IMR-90 (cell line): ENCODE results near the gene GLIS1. TPM values are rescaled to one million over a fixed set of nuclear protein-coding genes. Genes with fewer than 3 reads are reported as not detected.

Experiments used
- ATAC-seq: fragments of 200-7000 bp; cut with Tn5 transposase; 2 replicates; pipeline ENCODE4 v1.9.1; 2020; ENCODE audit warnings: low read depth, mild to moderate bottlenecking, moderate library complexity
- BruUV-seq: library from RNA; stranded (reverse); fragments of 400-500 nt; replicated peaks from 2 replicates; lab custom pipeline; 2021; lab: Mats Ljungman, UMichigan
- CTCF ChIA-PET: fragments of 300-600 bp; formaldehyde crosslinking; extraction: SDS; loops from one replicate; lab custom pipeline; 2021; ENCODE audit warnings: antibody characterized with exemption; lab: Yijun Ruan, JAX
- POLR2A ChIA-PET: fragments of 300-600 bp; sonication (Branson Sonifier 250); formaldehyde crosslinking; loops from one replicate; lab custom pipeline; 2022; ENCODE audit warnings: antibody characterized with exemption; ENCODE audit not compliant: unreplicated experiment; lab: Charles Lee
- DNase-seq: peaks from one replicate; pipeline ENCODE4 v3.0.0; 2013
- H2AFZ ChIP-seq: replicated peaks from 2 replicates; pipeline ENCODE3; 2013; ENCODE audit warnings: low read length, mild to moderate bottlenecking; ENCODE audit not compliant: poor library complexity
- H2AK5ac ChIP-seq: 2 replicates; pipeline ENCODE4 v1.6.1; 2013; ENCODE audit warnings: low read depth, low read length, inconsistent platforms
- H2AK9ac ChIP-seq: replicated peaks from 2 replicates; pipeline ENCODE3; 2013; ENCODE audit warnings: mild to moderate bottlenecking, low read depth, low read length, moderate library complexity; ENCODE audit not compliant: poor library complexity
- H2BK120ac ChIP-seq: 2 replicates; pipeline ENCODE4 v1.6.1; 2013; ENCODE audit warnings: low read depth, low read length, inconsistent platforms
- H2BK15ac ChIP-seq: 3 replicates; pipeline ENCODE4 v1.6.1; 2013; ENCODE audit warnings: low read depth, low read length, inconsistent platforms
- H2BK20ac ChIP-seq: 2 replicates; pipeline ENCODE4 v1.6.1; 2013; ENCODE audit warnings: low read depth, mild to moderate bottlenecking, inconsistent platforms, low read length, moderate library complexity
- H2BK5ac ChIP-seq: 2 replicates; pipeline ENCODE4 v1.6.1; 2013; ENCODE audit warnings: mild to moderate bottlenecking, low read depth, low read length, inconsistent platforms; ENCODE audit not compliant: poor library complexity, severe bottlenecking
- H3K14ac ChIP-seq: replicated peaks from 2 replicates; pipeline ENCODE4 v1.6.1; 2013; ENCODE audit warnings: low read depth, low read length, inconsistent platforms
- H3K18ac ChIP-seq: 2 replicates; pipeline ENCODE4 v1.6.1; 2013; ENCODE audit warnings: low read depth, low read length, control low read depth
- H3K23ac ChIP-seq: 2 replicates; pipeline ENCODE4 v1.6.1; 2013; ENCODE audit warnings: low read depth, low read length, inconsistent platforms
- H3K27ac ChIP-seq: 2 replicates; pipeline ENCODE4 v1.5.1; 2013; ENCODE audit warnings: mild to moderate bottlenecking, control low read depth, low read length; ENCODE audit not compliant: insufficient read depth
- H3K27me3 ChIP-seq: 2 replicates; pipeline ENCODE4 v1.6.1; 2013; ENCODE audit warnings: low read length; ENCODE audit not compliant: control insufficient read depth, insufficient read depth
- H3K36me3 ChIP-seq: 2 replicates; pipeline ENCODE4 v1.6.1; 2013; ENCODE audit warnings: low read length, mixed read lengths; ENCODE audit not compliant: control insufficient read depth, insufficient read depth
- H3K4ac ChIP-seq: 2 replicates; pipeline ENCODE4 v1.6.1; 2013; ENCODE audit warnings: low read depth, low read length, inconsistent platforms
- H3K4me1 ChIP-seq: 2 replicates; pipeline ENCODE4 v1.6.1; 2013; ENCODE audit warnings: low read length, mixed read lengths; ENCODE audit not compliant: control insufficient read depth, insufficient read depth
- H3K4me2 ChIP-seq: 2 replicates; pipeline ENCODE4 v1.6.1; 2013; ENCODE audit warnings: low read depth, mild to moderate bottlenecking, control low read depth, low read length, moderate library complexity
- H3K4me3 ChIP-seq: 2 replicates; pipeline ENCODE4 v1.5.1; 2013; ENCODE audit warnings: low read depth, mild to moderate bottlenecking, control low read depth, low read length, moderate library complexity; ENCODE audit not compliant: insufficient read depth
- H3K56ac ChIP-seq: 2 replicates; pipeline ENCODE4 v1.6.1; 2013; ENCODE audit warnings: low read length, inconsistent platforms; ENCODE audit not compliant: insufficient read depth; ENCODE audit errors: extremely low read depth
- H3K79me1 ChIP-seq, 2 experiments: 2 replicates each; pipeline ENCODE4 v1.6.1; 2013; ENCODE audit warnings: low read length in 2 of 2, inconsistent platforms in 1 of 2, low read depth in 1 of 2
- H3K9ac ChIP-seq: 2 replicates; pipeline ENCODE4 v1.6.1; 2013; ENCODE audit warnings: low read depth, low read length, control low read depth
- H3K9me1 ChIP-seq: 2 replicates; pipeline ENCODE4 v1.6.1; 2013; ENCODE audit warnings: low read length, inconsistent platforms; ENCODE audit not compliant: insufficient read depth
- H3K9me3 ChIP-seq: 2 replicates; pipeline ENCODE4 v1.6.1; 2013; ENCODE audit warnings: low read length; ENCODE audit not compliant: control insufficient read depth, insufficient read depth
- H4K20me1 ChIP-seq: 2 replicates; pipeline ENCODE4 v1.6.1; 2013; ENCODE audit warnings: low read length, inconsistent platforms; ENCODE audit not compliant: insufficient read depth
- H4K5ac ChIP-seq: 2 replicates; pipeline ENCODE4 v1.6.1; 2013; ENCODE audit warnings: mild to moderate bottlenecking, low read depth, low read length, control low read depth
- H4K8ac ChIP-seq, 2 experiments: 2 replicates each; pipeline ENCODE4 v1.6.1; 2013; ENCODE audit warnings: low read depth in 2 of 2, low read length in 2 of 2, control low read depth in 1 of 2, inconsistent platforms in 1 of 2
- H4K91ac ChIP-seq: 2 replicates; pipeline ENCODE4 v1.6.1; 2013; ENCODE audit warnings: low read depth, low read length, inconsistent platforms; ENCODE audit not compliant: insufficient read depth
- BHLHE40 ChIP-seq: fragments of 150-350 bp; IDR thresholded peaks from 2 replicates; pipeline ENCODE4 v1.6.1; 2016; ENCODE audit warnings: mild to moderate bottlenecking, low read depth, low read length
- CEBPB ChIP-seq: IDR thresholded peaks from 2 replicates; pipeline ENCODE4 v1.6.1; 2012; ENCODE audit warnings: low read depth, low read length, improper control_type of control experiment
- CHD1 ChIP-seq: IDR thresholded peaks from 2 replicates; pipeline ENCODE4 v1.6.1; 2012; ENCODE audit warnings: low read depth, low read length, improper control_type of control experiment
- CTCF ChIP-seq: conservative IDR thresholded peaks from 2 replicates; pipeline ENCODE4 v1.5.1; 2012; ENCODE audit warnings: mild to moderate bottlenecking, low read depth, low read length, improper control_type of control experiment
- ELK1 ChIP-seq: fragments of 150-350 bp; IDR thresholded peaks from 2 replicates; pipeline ENCODE4 v1.6.1; 2016; ENCODE audit warnings: low read depth, mild to moderate bottlenecking, low read length, moderate library complexity, borderline replicate concordance
- FOS ChIP-seq: fragments of 150-350 bp; IDR thresholded peaks from 2 replicates; pipeline ENCODE4 v1.6.1; 2016; ENCODE audit warnings: low read depth, low read length
- MAFK ChIP-seq: IDR thresholded peaks from 2 replicates; pipeline ENCODE4 v1.6.1; 2012; ENCODE audit warnings: low read depth, low read length, improper control_type of control experiment
- MAZ ChIP-seq: IDR thresholded peaks from 2 replicates; pipeline ENCODE4 v1.6.1; 2012; ENCODE audit warnings: low read depth, mild to moderate bottlenecking, low read length, improper control_type of control experiment, moderate library complexity, borderline replicate concordance
- MXI1 ChIP-seq: IDR thresholded peaks from 2 replicates; pipeline ENCODE4 v1.6.1; 2012; ENCODE audit warnings: low read depth, mild to moderate bottlenecking, low read length, moderate library complexity, borderline replicate concordance
- NFE2L2 ChIP-seq: fragments of 150-350 bp; IDR thresholded peaks from 2 replicates; pipeline ENCODE4 v1.6.1; 2016; ENCODE audit warnings: low read depth, mild to moderate bottlenecking, low read length
- POLR2A ChIP-seq: IDR thresholded peaks from 2 replicates; pipeline ENCODE4 v1.6.1; 2012; ENCODE audit warnings: mild to moderate bottlenecking, low read depth, low read length
- RAD21 ChIP-seq: IDR thresholded peaks from 2 replicates; pipeline ENCODE4 v1.6.1; 2012; ENCODE audit warnings: low read length, improper control_type of control experiment
- RCOR1 ChIP-seq: IDR thresholded peaks from 2 replicates; pipeline ENCODE4 v1.6.1; 2012; ENCODE audit warnings: mild to moderate bottlenecking, low read length, improper control_type of control experiment; ENCODE audit not compliant: insufficient replicate concordance
- RFX5 ChIP-seq: IDR thresholded peaks from 2 replicates; pipeline ENCODE4 v1.8.0; 2012; ENCODE audit warnings: low read depth, mild to moderate bottlenecking, low read length, moderate library complexity
- SMC3 ChIP-seq: fragments of 150-350 bp; IDR thresholded peaks from 2 replicates; pipeline ENCODE4 v1.6.1; 2016; ENCODE audit warnings: low read depth, mild to moderate bottlenecking, antibody characterized with exemption, low read length, moderate library complexity
- USF2 ChIP-seq: fragments of 150-350 bp; IDR thresholded peaks from 2 replicates; pipeline ENCODE4 v1.6.1; 2017; ENCODE audit warnings: mild to moderate bottlenecking, antibody characterized with exemption, low read length, low read depth
- WGBS, 2 experiments: methylation state at CpG; one replicate each; pipeline versions ENCODE4 v1.1.5 to v1.1.7; 2013; ENCODE audit warnings: missing lambda C conversion rate in 2 of 2; ENCODE audit not compliant: insufficient read length in 1 of 2; ENCODE audit errors: extremely low coverage in 2 of 2; 5-methylcytosine and 5-hydroxymethylcytosine counted together
- dilution Hi-C: fragments of 300-500 bp; cut with HindIII; formaldehyde crosslinking; loops from one replicate; pipeline ENCODE4 v1.14.3; 2018; ENCODE audit warnings: low sequenced_read_pairs; ENCODE audit not compliant: unreplicated experiment
- in situ Hi-C: fragments of 300-500 bp; cut with MboI; formaldehyde crosslinking; loops from 3 replicates; pipeline ENCODE4 v1.14.3; 2019; ENCODE audit warnings: low sequenced_read_pairs, inconsistent platforms, mixed read lengths
- intact Hi-C: fragments of 100-400 bp; cut with micrococcal nuclease; formaldehyde crosslinking; loops from 2 replicates; pipeline ENCODE4 v1.10.0; 2022
- polyA plus RNA-seq, 3 experiments: library from polyadenylated mRNA; depleted of rRNA; stranded (reverse); fragments of >200 nt; gene quantifications; 2 replicates each; pipeline ENCODE4 v1.2.3, GENCODE V29; 2012; ENCODE audit warnings: low replicate concordance in 1 of 3
- total RNA-seq: library from RNA; depleted of rRNA; stranded (reverse); fragments of >200 nt; gene quantifications from 2 replicates; pipeline ENCODE4 v1.2.3, GENCODE V29; 2012

The GLIS1 gene
- total and polyA plus RNA-seq, 2 of the 4 experiments (the other 2 are of a cell fraction), result 0.18 to 2.3 TPM

GRCh38 chr1:53468374-53468773 is 270.6 kb downstream of the GLIS1 start:
- Histone ChIP-seq H3K4me3 (no peak overlapping the region), H3K23ac (no peak overlapping the region), H3K4ac (no peak overlapping the region), H3K27ac (no peak overlapping the region), H2AK5ac (peak overlapping the region; percentile 61; the same call in 1 of the 2 replicates), H2AK9ac (no peak overlapping the region), H3K9ac (no peak overlapping the region), H3K9me3 (no peaks in the 10 kb centered on the region), H4K8ac (no peak overlapping the region), H3K79me1 (no peaks in the 10 kb centered on the region), H2BK20ac (no peak overlapping the region), H4K20me1 (no peaks in the 10 kb centered on the region), H3K14ac (no peak overlapping the region), H4K5ac (no peak overlapping the region), H2BK120ac (no peak overlapping the region), H3K9me1 (peaks cover 7% of the 10 kb centered on the region; the same call in 1 of the 2 replicates), H2BK5ac (no peak overlapping the region), H2AFZ (peak overlapping the region; percentile 15), H3K56ac (no peak overlapping the region), H4K91ac (no peak overlapping the region), H3K36me3 (no peaks in the 10 kb centered on the region), H3K27me3 (peaks cover 7% of the 10 kb centered on the region), H3K18ac (no peak overlapping the region), H3K4me1 (no peaks in the 10 kb centered on the region), H2BK15ac (no peak overlapping the region), H3K4me2 (no peak overlapping the region)
- in situ Hi-C loops, result no loop called here
- dilution Hi-C loops, result no loop called here
- BruUV-seq, result no TSS peak
- DNase-seq (no peak), ATAC-seq (no peak)
- ChIA-PET CTCF (no interaction called here), POLR2A (no interaction called here)
- WGBS, 2 experiments, result 67% methylated on average over 1 of the region's 2 CpGs; no CpG with 5 or more reads in 1 of the 2 experiments
- TF ChIP-seq MAFK (no peak), RFX5 (no peak), USF2 (no peak), CTCF (no peak), RCOR1 (no peak), CEBPB (no peak), NFE2L2 (no peak), FOS (no peak), MXI1 (no peak), SMC3 (no peak), MAZ (no peak), POLR2A (no peak), CHD1 (no peak), BHLHE40 (no peak), RAD21 (no peak), ELK1 (no peak)
- intact Hi-C loops, result no loop called here
